Measurements from ENCODE around the gene MAPKAP1. TPM values are rescaled to one million over a fixed set of nuclear protein-coding genes. Genes with fewer than 3 reads are reported as not detected.

Gene MAPKAP1
- total RNA-seq, 1 donor from 2014 or later, result 81.9 TPM

DNA sequence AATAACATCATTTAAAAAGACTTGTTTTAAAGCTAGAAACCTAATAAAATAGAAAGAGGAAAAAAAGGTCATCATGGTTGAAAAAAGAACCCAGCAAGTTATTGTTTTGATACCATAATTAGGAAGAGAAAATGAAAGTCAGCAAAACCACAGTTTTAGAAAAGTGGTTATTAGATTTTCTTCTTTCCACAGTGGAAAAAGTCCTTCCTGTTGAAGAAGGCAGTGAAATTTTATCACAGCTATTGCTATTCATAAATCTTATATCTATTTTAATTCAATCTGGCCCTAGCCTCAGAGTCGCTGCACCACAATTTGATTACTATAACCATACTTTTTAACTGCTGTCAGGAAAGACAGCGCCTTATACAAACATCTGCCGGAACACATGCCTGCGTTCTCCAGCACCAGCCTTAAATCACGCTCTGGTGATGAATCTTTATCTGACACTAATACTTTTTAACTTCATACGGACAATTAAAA lies 60.3 kb downstream of the MAPKAP1 start:
- Histone ChIP-seq H3K4me3 (ENCODE audit: low read depth, low read length) (no peak overlapping the region), H3K27me3 (ENCODE audit: control insufficient read depth, insufficient read depth, low read length) (no peaks in the 10 kb centered on the region), H3K36me3 (ENCODE audit: control insufficient read depth, insufficient read depth, low read length) (no peaks in the 10 kb centered on the region)
- TF ChIP-seq, protein P1, sequence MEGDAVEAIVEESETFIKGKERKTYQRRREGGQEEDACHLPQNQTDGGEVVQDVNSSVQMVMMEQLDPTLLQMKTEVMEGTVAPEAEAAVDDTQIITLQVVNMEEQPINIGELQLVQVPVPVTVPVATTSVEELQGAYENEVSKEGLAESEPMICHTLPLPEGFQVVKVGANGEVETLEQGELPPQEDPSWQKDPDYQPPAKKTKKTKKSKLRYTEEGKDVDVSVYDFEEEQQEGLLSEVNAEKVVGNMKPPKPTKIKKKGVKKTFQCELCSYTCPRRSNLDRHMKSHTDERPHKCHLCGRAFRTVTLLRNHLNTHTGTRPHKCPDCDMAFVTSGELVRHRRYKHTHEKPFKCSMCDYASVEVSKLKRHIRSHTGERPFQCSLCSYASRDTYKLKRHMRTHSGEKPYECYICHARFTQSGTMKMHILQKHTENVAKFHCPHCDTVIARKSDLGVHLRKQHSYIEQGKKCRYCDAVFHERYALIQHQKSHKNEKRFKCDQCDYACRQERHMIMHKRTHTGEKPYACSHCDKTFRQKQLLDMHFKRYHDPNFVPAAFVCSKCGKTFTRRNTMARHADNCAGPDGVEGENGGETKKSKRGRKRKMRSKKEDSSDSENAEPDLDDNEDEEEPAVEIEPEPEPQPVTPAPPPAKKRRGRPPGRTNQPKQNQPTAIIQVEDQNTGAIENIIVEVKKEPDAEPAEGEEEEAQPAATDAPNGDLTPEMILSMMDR (IDR thresholded peaks at IDR 0.05; ENCODE audit: insufficient read depth, low read length, severe bottlenecking), result no peak
- FAIRE-seq, result no peak
- no peak for DNase-seq (ENCODE audit: low read depth)

DNA sequence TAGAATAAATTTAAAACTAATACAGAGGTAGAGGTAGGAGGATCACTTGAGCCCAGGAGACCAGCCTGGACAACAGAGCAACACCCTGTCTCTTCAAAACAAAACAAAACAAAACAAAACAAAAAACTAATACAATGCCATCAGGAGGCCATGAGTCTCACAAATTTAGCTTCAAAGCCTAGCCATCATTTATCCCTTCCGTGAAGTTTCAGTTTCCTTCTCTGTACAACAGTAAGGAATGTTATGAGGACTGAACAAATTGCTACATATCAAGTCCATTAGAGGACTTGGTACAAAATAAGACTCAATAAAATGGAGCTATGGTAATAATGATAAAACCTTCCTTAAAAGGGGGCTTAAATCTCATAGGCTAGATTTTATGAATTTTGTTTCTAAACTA lies 60.8 kb downstream of the MAPKAP1 start:
- H3K27me3 ChIP-seq (ENCODE audit: control insufficient read depth, insufficient read depth, low read length), result no peaks in the 10 kb centered on the region
- H3K36me3 ChIP-seq (ENCODE audit: control insufficient read depth, insufficient read depth, low read length), result no peaks in the 10 kb centered on the region
- DNase-seq (ENCODE audit: low read depth) (no peak), FAIRE-seq (no peak)
- no peak overlapping the region for H3K4me3 ChIP-seq (ENCODE audit: low read depth, low read length)
- TF ChIP-seq, protein P1 (IDR thresholded peaks at IDR 0.05; ENCODE audit: insufficient read depth, low read length, severe bottlenecking), result no peak

- FAIRE-seq (no peak), DNase-seq (ENCODE audit: low read depth) (no peak)
- Histone ChIP-seq H3K27me3 (ENCODE audit: control insufficient read depth, insufficient read depth, low read length) (no peaks in the 10 kb centered on the region), H3K36me3 (ENCODE audit: control insufficient read depth, insufficient read depth, low read length) (no peaks in the 10 kb centered on the region), H3K4me3 (ENCODE audit: low read depth, low read length) (no peak overlapping the region)
- TF ChIP-seq, protein P1 (IDR thresholded peaks at IDR 0.05; ENCODE audit: insufficient read depth, low read length, severe bottlenecking), result no peak
Observed at GRCh38 chr9:125644819-125645507, 62.0 kb downstream of the MAPKAP1 start.

GRCh38 chr9:125642311-125642710 lies 64.7 kb downstream of the MAPKAP1 start:
- Histone ChIP-seq H3K27me3 (ENCODE audit: control insufficient read depth, insufficient read depth, low read length) (no peaks in the 10 kb centered on the region), H3K4me3 (ENCODE audit: low read depth, low read length) (no peak overlapping the region), H3K36me3 (ENCODE audit: control insufficient read depth, insufficient read depth, low read length) (no peaks in the 10 kb centered on the region)
- FAIRE-seq (no peak), DNase-seq (ENCODE audit: low read depth) (no peak)
- TF ChIP-seq, protein P1 (IDR thresholded peaks at IDR 0.05; ENCODE audit: insufficient read depth, low read length, severe bottlenecking), result no peak

- TF ChIP-seq, protein P1 (IDR thresholded peaks at IDR 0.05; ENCODE audit: insufficient read depth, low read length, severe bottlenecking), result no peak
- H3K4me3 ChIP-seq (ENCODE audit: low read depth, low read length), result no peak overlapping the region
- no peaks in the 10 kb centered on the region for H3K36me3 ChIP-seq (ENCODE audit: control insufficient read depth, insufficient read depth, low read length)
- FAIRE-seq, result no peak
- H3K27me3 ChIP-seq (ENCODE audit: control insufficient read depth, insufficient read depth, low read length), result no peaks in the 10 kb centered on the region
- DNase-seq (ENCODE audit: low read depth), result no peak
Observed at GRCh38 chr9:125639057-125639456, 68.0 kb downstream of the MAPKAP1 start.
